ENCODE results near the gene LRRIQ1. TPM values are rescaled to one million over a fixed set of nuclear protein-coding genes. Genes with fewer than 3 reads are reported as not detected.

The LRRIQ1 gene
- total and polyA plus RNA-seq, 2 of the 13 experiments (the other 11 are each of a cell fraction or from before 2014, with no cell fraction given) = not detected

- intact Hi-C loops (cut with micrococcal nuclease; ENCODE audit: unreplicated experiment) = no loop called here
- Histone ChIP-seq H3K27me3 (ENCODE audit: control insufficient read depth in 1 of 2, insufficient read depth in 2 of 2, low read length in 2 of 2) (no peaks in the 10 kb centered on the region), H3K36me3 (replicated peaks in 1 of 2; ENCODE audit: control insufficient read depth in 1 of 2, insufficient read depth in 2 of 2, low read length in 2 of 2) (no peaks in the 10 kb centered on the region), H3K27ac (ENCODE audit: extremely low read length, insufficient read depth, low read length) (no peak overlapping the region), H4K20me1 (ENCODE audit: insufficient read depth, low read length) (no peaks in the 10 kb centered on the region), H3K4me3 (replicated peaks in 1 of 3; ENCODE audit: insufficient read depth in 1 of 3, low read depth in 2 of 3, low read length in 3 of 3) (no peak overlapping the region), H3K9ac (ENCODE audit: insufficient read depth, low read depth, low read length) (no peak overlapping the region), H3K79me2 (ENCODE audit: insufficient read depth, low read length) (no peaks in the 10 kb centered on the region), H3K4me1 (ENCODE audit: insufficient read depth, low read length) (no peaks in the 10 kb centered on the region), H2AFZ (ENCODE audit: low read length) (no peak overlapping the region), H3K9me3 (ENCODE audit: low read length) (no peaks in the 10 kb centered on the region), H3K4me2 (ENCODE audit: low read depth, low read length) (no peak overlapping the region)
- DNase-seq (ENCODE audit: low spot score) = no peak
- no peak for ATAC-seq
- in situ Hi-C loops (cut with HindIII; ENCODE audit: extremely low pct_ligation_motif_present, low pct_unique_long_range_greater_than_20kb) = no loop called here
- TF ChIP-seq ZNF704 (CRISPR knock-in tag; IDR thresholded peaks at IDR 0.05; ENCODE audit: borderline replicate concordance) (no peak), TEF (CRISPR knock-in tag; IDR thresholded peaks at IDR 0.05) (no peak), MBNL3 (CRISPR knock-in tag; conservative IDR thresholded peaks at IDR 0.05) (no peak), JUND (CRISPR knock-in tag; IDR thresholded peaks at IDR 0.05) (no peak)
- ChIA-PET POLR2A (no interaction called here), CTCF (ENCODE audit: low intra/inter-chr PET ratio, low total read pairs) (no interaction called here)
- 0% methylated on average over 4 of the region's 5 CpGs for WGBS (ENCODE audit: low lambda C conversion rate)
- BruUV-seq (replicated peaks) = no TSS peak
- FAIRE-seq = no peak
These were observed 53.6 kb downstream of the LRRIQ1 start for GRCh38 chr12:85089792-85090191.

- FAIRE-seq = no peak
- BruUV-seq (replicated peaks) = no TSS peak
- 3% methylated on average over 2 of the region's 2 CpGs for whole genome bisulfite sequencing (ENCODE audit: low lambda C conversion rate)
- Histone ChIP-seq H2AFZ (ENCODE audit: low read length) (no peak overlapping the region), H3K4me3 (replicated peaks in 1 of 3; ENCODE audit: insufficient read depth in 1 of 3, low read depth in 2 of 3, low read length in 3 of 3) (no peak overlapping the region), H3K9ac (ENCODE audit: insufficient read depth, low read depth, low read length) (no peak overlapping the region), H4K20me1 (ENCODE audit: insufficient read depth, low read length) (no peaks in the 10 kb centered on the region), H3K4me1 (ENCODE audit: insufficient read depth, low read length) (no peaks in the 10 kb centered on the region), H3K27me3 (ENCODE audit: control insufficient read depth in 1 of 2, insufficient read depth in 2 of 2, low read length in 2 of 2) (no peaks in the 10 kb centered on the region), H3K36me3 (replicated peaks in 1 of 2; ENCODE audit: control insufficient read depth in 1 of 2, insufficient read depth in 2 of 2, low read length in 2 of 2) (no peaks in the 10 kb centered on the region), H3K4me2 (ENCODE audit: low read depth, low read length) (no peak overlapping the region), H3K79me2 (ENCODE audit: insufficient read depth, low read length) (no peaks in the 10 kb centered on the region), H3K27ac (ENCODE audit: extremely low read length, insufficient read depth, low read length) (no peak overlapping the region), H3K9me3 (ENCODE audit: low read length) (no peaks in the 10 kb centered on the region)
- CTCF ChIA-PET (ENCODE audit: low intra/inter-chr PET ratio, low total read pairs) = no interaction called here
- DNase-seq (ENCODE audit: low spot score) = peak; percentile 6
- in situ Hi-C loops (cut with HindIII; ENCODE audit: extremely low pct_ligation_motif_present, low pct_unique_long_range_greater_than_20kb) (no loop called here), intact Hi-C loops (cut with micrococcal nuclease; ENCODE audit: unreplicated experiment) (no loop called here)
- no peak for ATAC-seq
- POLR2A ChIA-PET = no interaction called here
- TF ChIP-seq CBFB (CRISPR knock-in tag; IDR thresholded peaks at IDR 0.05) (no peak), ATF1 (CRISPR knock-in tag; IDR thresholded peaks at IDR 0.05) (no peak), ZNF574 (CRISPR knock-in tag; IDR thresholded peaks at IDR 0.05) (no peak), EEA1 (CRISPR knock-in tag; IDR thresholded peaks at IDR 0.05; ENCODE audit: borderline replicate concordance) (no peak), PHB2 (IDR thresholded peaks at IDR 0.05; ENCODE audit: partially characterized antibody) (no peak), ZNF513 (CRISPR knock-in tag; conservative IDR thresholded peaks at IDR 0.05) (no peak), SRF (IDR thresholded peaks at IDR 0.05; ENCODE audit: low read depth, low read length) (no peak), TEAD2 (CRISPR knock-in tag; IDR thresholded peaks at IDR 0.05) (no peak), FOXA1 (IDR thresholded peaks at IDR 0.05) (no peak), FOXA1 (CRISPR knock-in tag; IDR thresholded peaks at IDR 0.05) (no peak)
These were observed 56.7 kb downstream of the LRRIQ1 start for GRCh38 chr12:85092814-85093370.
